ENCODE measurements around the gene LRRC27.

DNA sequence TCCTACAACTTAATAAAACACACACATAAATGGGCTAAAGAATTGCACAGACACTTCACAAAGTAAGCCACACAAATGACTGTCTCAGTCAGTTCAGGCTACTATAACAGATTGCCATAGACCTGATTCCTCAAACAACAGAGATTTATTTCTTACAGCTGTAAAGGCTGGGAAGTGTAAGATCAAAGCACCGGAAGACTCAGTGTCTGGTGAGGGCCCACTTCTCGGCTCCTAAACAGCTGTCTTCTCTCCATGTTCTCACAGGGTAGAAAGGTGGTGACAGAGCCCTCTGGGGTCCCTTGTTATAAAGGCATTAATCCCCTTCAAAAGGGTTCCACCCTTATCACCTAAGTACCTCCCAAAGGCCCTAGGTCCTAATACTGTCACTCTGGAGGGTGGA is 42.6 kb upstream of the LRRC27 start:
- TF ChIP-seq CTCF (IDR thresholded peaks at IDR 0.05) (no peak), POLR2A (IDR thresholded peaks at IDR 0.05) (no peak), POLR2AphosphoS5 (IDR thresholded peaks at IDR 0.05) (no peak)

Data from breast epithelium (tissue), 3 donors.